Loucy (cell line): ENCODE measurements around the gene NRXN3.

ENCODE experiments used
- EZH2phosphoT487 ChIP-seq: fragments of 200-600 bp; IDR thresholded peaks from 2 replicates; pipeline ENCODE4 v1.6.1; 2018; ENCODE audit warnings: antibody characterized with exemption, mild to moderate bottlenecking, moderate library complexity, borderline replicate concordance
- TF ChIP-seq, protein P1 (sequence below): fragments of 200-600 bp; sonication (generic); conservative IDR thresholded peaks from 2 replicates; pipeline ENCODE4 v1.5.1; 2014; ENCODE audit warnings: mild to moderate bottlenecking, antibody characterized with exemption, low read length

GRCh38 chr14:79766511-79766910 lies 1596.3 kb downstream of the NRXN3 start:
- TF ChIP-seq, protein P1, sequence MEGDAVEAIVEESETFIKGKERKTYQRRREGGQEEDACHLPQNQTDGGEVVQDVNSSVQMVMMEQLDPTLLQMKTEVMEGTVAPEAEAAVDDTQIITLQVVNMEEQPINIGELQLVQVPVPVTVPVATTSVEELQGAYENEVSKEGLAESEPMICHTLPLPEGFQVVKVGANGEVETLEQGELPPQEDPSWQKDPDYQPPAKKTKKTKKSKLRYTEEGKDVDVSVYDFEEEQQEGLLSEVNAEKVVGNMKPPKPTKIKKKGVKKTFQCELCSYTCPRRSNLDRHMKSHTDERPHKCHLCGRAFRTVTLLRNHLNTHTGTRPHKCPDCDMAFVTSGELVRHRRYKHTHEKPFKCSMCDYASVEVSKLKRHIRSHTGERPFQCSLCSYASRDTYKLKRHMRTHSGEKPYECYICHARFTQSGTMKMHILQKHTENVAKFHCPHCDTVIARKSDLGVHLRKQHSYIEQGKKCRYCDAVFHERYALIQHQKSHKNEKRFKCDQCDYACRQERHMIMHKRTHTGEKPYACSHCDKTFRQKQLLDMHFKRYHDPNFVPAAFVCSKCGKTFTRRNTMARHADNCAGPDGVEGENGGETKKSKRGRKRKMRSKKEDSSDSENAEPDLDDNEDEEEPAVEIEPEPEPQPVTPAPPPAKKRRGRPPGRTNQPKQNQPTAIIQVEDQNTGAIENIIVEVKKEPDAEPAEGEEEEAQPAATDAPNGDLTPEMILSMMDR, result no peak
- no peak for TF ChIP-seq EZH2phosphoT487
